Stimulated activated CD4-positive, alpha-beta T cell treated with anti-CD3 and anti-CD28 coated beads, Interleukin-4, amount 100 ng/mL, for 1 hour (primary cell): ENCODE measurements around the gene TMEM150C.
A peak's percentile ranks its signal among the peaks of the same experiment; 100 is the strongest.

Source experiments
- DNase-seq: peaks from one replicate; pipeline ENCODE4 v3.0.0-alpha.2; 2020

The TMEM150C gene

DNA sequence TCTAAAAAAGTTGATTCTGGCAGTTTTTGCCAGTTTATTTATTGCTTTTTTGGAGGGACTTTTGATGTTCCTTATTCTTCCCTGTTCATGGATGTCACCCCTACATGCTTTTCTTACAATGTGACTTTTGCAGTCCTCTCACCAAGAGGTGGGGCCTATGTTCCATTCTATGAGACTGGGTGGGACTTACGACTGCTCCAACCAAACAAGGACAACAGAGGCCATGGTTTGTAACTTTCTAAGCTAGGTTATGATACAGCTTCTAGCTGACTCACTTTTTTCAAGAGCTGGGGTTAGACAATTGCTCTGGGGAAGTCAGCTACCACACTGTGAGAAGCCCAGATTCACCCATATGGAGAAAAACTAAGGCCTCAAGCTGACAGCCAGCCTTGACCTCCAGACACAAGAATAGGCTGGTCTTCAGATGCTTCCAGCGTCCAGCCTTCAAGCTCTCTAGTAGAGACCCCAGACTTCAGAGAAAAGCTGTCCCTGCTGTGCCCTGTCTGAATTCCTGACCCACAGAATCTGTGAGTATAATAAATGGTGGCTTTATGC is 91.9 kb downstream of the TMEM150C start:
- no peak for DNase-seq

GRCh38 chr4:82467471-82467870 is 94.3 kb downstream of the TMEM150C start:
- no peak for DNase-seq

GRCh38 chr4:82463221-82463620 is 98.6 kb downstream of the TMEM150C start:
- no peak for DNase-seq

DNA sequence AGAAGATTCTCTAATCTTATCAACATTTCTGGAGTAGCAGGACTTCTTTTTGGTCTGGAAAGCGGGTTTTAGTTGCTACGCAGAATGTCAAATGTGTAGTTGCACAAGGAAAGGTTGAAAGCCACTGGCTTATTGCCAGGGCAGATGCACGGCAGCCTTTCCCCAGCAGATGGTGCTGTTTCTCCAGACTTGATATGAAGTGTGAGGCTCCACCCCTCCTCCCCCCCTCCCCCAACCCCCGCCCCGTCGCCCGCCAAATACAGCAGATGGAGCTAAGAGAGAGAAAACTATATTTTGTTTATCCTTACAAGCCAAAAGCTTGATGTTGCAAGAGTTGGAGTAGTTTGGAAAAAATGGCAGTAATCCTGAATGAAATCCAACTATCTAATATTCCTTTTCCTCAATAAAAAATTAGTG is 99.4 kb downstream of the TMEM150C start:
- DNase-seq, result peak; percentile 84

DNA sequence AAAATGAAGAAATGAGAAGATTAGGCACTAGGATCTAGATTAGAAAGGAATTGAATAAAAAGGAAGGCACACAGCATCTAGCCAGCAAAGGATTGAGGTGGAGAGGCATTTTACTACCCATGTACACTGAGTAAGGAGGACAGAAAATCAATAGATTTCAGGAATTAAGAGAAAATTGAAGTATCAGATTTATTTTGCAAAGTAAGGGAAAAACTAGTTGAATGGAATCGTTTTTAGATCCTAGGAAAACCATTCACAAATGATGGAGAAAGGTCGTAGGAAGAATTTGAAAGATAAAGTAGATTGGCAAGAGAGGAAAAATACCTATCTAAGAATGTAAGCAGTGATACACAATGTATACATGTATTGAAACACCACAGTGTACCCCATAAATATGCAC is 100.1 kb downstream of the TMEM150C start:
- no peak for DNase-seq

DNA sequence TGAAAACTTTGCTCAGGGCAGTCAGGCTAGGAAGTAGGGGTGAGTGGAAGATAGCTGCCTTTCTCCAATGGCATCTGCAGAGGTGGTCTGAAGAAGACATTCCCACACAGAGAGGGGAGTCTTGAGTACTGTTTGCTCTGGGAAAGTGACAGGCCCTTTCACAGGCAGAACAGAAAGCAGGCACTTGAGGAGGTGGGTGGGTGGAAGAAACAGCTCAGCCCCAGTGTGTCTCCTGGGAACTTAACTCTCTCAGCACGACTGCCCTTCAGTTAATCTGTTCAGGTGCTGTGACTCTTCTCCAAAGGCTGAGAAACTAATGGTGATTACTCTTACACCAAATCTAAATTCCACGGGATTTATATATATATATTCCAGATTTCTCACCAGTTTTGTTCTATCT is 103.1 kb downstream of the TMEM150C start:
- no peak for DNase-seq

GRCh38 chr4:82457266-82457665 is 104.5 kb downstream of the TMEM150C start:
- DNase-seq, result no peak

- no peak for DNase-seq
Measured at GRCh38 chr4:82452026-82452425, 109.8 kb downstream of the TMEM150C start.

DNA sequence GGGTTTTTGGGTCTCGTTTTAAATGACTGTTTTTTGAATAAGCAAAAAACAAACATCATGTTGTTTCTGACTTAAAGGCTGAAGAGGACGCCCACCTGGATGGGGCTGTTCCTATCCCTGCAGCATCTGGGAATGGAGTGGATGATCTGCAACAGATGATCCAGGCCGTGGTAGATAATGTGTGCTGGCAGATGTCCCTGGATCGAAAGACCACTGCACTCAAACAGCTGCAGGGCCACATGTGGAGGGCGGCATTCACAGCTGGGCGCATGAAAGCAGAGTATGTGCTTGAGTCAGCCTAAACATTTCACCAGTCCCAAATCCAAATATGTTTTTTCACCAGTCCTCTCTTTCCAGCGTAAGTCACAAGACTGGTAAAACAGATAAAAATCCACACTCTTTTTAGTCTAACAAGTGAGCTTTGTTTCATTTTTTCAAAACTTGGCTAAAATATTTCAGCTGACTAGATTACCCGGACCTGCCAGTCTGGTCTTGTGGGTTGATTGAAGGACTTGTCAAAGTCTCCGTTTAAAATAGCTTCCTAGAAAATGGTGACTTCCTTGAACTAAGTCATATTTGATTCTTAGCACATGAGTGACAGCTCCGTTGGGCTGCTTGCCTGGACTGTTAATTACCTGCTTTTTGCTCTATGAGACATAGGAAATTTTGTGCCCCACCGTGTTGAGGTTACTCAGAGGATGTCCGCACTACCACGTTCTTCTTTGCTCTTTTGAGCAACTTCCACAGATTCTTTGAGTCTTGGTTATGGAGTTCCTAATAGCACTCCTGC is 110.6 kb downstream of the TMEM150C start:
- no peak for DNase-seq

DNA sequence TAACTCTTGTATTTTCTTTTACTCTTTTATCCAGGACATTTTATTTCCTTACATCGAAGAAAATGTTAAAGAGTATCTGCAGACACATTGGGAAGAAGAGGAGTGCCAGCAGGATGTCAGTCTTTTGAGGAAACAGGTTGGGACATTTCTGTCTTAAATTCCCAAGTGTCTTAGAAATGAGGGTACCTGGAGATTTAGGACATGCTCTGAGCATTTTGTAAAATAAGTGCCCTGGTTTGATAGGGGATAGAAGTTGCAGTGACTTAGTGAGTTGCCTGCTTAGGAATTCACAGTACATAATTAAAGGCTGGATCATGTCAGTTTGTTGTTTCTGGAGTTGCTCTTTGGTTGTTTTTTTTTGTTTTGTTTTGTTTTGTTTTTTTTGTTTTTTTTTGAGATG is 113.9 kb downstream of the TMEM150C start:
- DNase-seq, result no peak

DNA sequence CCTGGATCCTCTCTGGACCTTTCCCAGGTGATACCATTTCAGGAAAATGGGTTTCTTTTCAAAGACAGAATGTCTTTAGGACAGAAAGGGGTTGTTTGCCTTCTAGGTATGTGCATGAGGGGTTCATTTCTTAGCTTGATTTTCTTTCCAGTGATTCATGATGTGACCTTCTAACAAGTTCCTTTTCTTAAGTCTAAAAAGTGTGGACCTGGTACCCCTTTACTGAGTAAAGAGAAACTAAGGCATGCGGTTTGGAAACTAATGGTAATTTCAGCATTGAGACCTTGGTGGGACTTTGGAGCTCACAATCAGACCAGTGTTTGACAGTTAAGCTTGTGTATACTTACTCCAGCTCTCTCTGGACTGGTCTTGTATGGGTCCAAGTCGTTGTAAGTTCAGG is 122.7 kb downstream of the TMEM150C start:
- DNase-seq, result no peak

DNA sequence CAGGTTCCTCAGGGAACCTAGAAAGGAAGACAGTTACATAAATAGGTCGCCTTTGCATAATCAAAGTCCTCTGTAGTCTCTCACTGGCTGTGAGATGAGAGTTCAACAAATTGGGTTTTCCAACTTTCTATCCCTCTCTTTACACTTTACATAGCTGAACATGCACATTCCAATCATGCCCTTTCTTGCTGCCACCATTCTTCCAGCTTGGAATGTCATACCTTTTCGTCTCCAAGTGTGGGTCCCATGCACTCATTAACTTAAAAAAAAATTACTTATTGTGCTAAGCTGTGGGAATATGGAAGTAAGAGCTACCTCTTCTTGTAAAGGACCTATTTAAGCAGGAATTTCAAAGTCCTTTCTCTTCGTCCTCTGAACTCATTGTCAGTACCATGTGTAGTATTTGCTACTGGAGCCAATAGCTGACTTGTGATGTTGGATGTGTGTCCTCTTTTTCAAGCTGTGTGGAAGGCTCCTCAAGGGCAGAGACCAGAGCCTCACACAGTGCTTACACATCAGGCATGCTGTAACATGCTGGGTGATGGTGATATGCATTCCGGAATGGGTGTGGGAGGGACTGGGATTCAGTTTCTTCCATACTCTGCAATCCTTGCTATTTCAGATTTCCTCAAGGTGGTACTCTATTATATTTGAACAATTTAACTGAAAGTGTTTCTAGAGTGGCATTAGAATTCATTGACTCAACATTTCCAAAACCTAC is 124.3 kb downstream of the TMEM150C start:
- DNase-seq, result no peak

GRCh38 chr4:82436780-82437179 is 125.0 kb downstream of the TMEM150C start:
- no peak for DNase-seq

DNA sequence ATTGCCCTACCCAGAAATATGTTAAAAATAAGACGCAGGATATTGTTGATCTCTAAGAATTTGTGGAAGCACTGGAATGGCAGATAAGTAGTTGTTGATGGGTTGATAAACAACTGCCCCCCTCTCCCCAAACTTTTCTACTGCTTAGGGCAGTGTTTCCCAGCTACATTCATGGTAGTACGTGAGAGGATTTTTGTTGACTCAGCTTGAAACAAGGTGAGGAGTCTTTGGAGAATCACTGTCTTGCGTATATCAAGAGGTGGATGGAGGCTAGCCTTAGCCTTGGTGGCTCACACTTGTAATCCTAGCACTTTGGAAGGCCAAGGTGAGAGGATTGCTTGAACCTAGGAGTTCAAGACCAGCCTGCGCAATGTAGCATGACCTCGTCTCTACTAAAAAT is 125.7 kb downstream of the TMEM150C start:
- no peak for DNase-seq

DNA sequence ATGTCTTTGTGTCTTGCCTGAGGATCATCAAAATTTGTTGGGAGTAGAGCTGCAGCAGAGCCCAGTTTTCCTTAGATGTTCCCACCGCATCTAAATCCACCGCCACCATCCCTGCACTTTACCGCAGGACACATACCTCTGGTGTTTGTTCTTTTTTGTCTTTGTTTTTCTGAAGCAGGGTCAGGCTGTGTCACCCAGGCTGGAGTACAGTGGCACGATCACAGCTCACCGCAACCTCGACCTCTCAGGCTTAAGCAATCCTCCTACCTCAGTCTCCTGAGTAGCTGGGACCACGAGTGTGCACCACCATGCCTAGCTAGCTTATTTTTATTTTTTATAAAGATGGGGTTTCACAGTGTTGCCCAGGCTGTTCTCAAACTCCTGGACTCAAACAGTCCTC is 126.8 kb downstream of the TMEM150C start:
- no peak for DNase-seq

GRCh38 chr4:82433791-82434190 is 128.0 kb downstream of the TMEM150C start:
- DNase-seq, result no peak
